Fibroblast of lung (primary cell): ENCODE results near the gene GAPVD1. TPM values are rescaled to one million over a fixed set of nuclear protein-coding genes. Genes with fewer than 3 reads are reported as not detected.

Experiments
- DNase-seq, 2 donors: peaks; one replicate each; pipeline versions ENCODE4 v3.0.0 to v3.0.0-alpha.2; 2010; ENCODE audit warnings: low read depth in 2 of 2
- H2AFZ ChIP-seq: 2 replicates; pipeline ENCODE4 v1.5.1; 2012; ENCODE audit warnings: low read length, control low read depth, inconsistent platforms
- H3K27ac ChIP-seq: 2 replicates; pipeline ENCODE4 v1.5.1; 2011; ENCODE audit warnings: low read length, control low read depth; ENCODE audit not compliant: insufficient read depth
- H3K27me3 ChIP-seq: 2 replicates; pipeline ENCODE4 v1.5.1; 2011; ENCODE audit warnings: mild to moderate bottlenecking, low read length; ENCODE audit not compliant: control insufficient read depth, insufficient read depth
- H3K36me3 ChIP-seq: 2 replicates; pipeline ENCODE4 v1.5.1; 2011; ENCODE audit warnings: low read length; ENCODE audit not compliant: control insufficient read depth, insufficient read depth
- H3K4me1 ChIP-seq: 2 replicates; pipeline ENCODE4 v1.5.1; 2011; ENCODE audit warnings: low read length; ENCODE audit not compliant: control insufficient read depth, insufficient read depth; ENCODE audit errors: extremely low read depth
- H3K4me2 ChIP-seq: 2 replicates; pipeline ENCODE4 v1.5.1; 2011; ENCODE audit warnings: low read length, control low read depth; ENCODE audit not compliant: insufficient read depth; ENCODE audit errors: extremely low read depth
- H3K4me3 ChIP-seq, 4 experiments: fragments of 200-600 bp in 1 of 4; sonication (generic) in 1 of 4; replicated peaks in 1 of 4; 2 replicates each; pipeline ENCODE4 v1.5.1; 2011 to 2016; ENCODE audit warnings: low read length in 4 of 4, low read depth in 3 of 4, mild to moderate bottlenecking in 3 of 4, control low read depth in 2 of 4, inconsistent platforms in 1 of 4, mixed read lengths in 1 of 4; ENCODE audit not compliant: insufficient read depth in 1 of 4; ENCODE audit errors: control extremely low read depth in 1 of 4
- H3K79me2 ChIP-seq: 2 replicates; pipeline ENCODE4 v1.5.1; 2012; ENCODE audit warnings: mild to moderate bottlenecking, low read length, inconsistent platforms; ENCODE audit not compliant: control insufficient read depth, insufficient read depth
- H3K9ac ChIP-seq: 2 replicates; pipeline ENCODE4 v1.5.1; 2011; ENCODE audit warnings: mild to moderate bottlenecking, low read length, control low read depth; ENCODE audit not compliant: insufficient read depth
- H3K9me3 ChIP-seq: 2 replicates; pipeline ENCODE4 v1.5.1; 2012; ENCODE audit warnings: low read depth, low read length; ENCODE audit not compliant: control insufficient read depth, insufficient read depth
- H4K20me1 ChIP-seq: 2 replicates; pipeline ENCODE4 v1.5.1; 2011; ENCODE audit warnings: low read length; ENCODE audit not compliant: control insufficient read depth, insufficient read depth; ENCODE audit errors: extremely low read depth
- EZH2 ChIP-seq: IDR thresholded peaks from 2 replicates; pipeline ENCODE4 v1.5.1; 2012; ENCODE audit warnings: low read length, control low read depth, mild to moderate bottlenecking; ENCODE audit errors: missing control alignments
- polyA plus RNA-seq, 2 donors: library from polyadenylated mRNA; depleted of rRNA in 1 of 2; stranded (reverse) in 1 of 2; unstranded in 1 of 2; fragments of >200 nt; gene quantifications; 2 replicates each; pipeline ENCODE4 v1.2.1, GENCODE V29; 2011 to 2012; ENCODE audit warnings: missing spikeins in 1 of 2
- total RNA-seq: library from RNA; depleted of rRNA; stranded (reverse); fragments of >200 nt; gene quantifications from 2 replicates; pipeline ENCODE4 v1.2.1, GENCODE V29; 2014
- TF ChIP-seq, protein P1 (sequence below), 2 donors: IDR thresholded peaks in 1 of 2; conservative IDR thresholded peaks in 1 of 2; 1 replicate in 1 of 2; 2 replicates in 1 of 2; pipeline ENCODE4 v1.5.1; 2011 to 2012; ENCODE audit warnings: low read length in 2 of 2, control low read depth in 1 of 2, inconsistent platforms in 1 of 2, low read depth in 1 of 2, mild to moderate bottlenecking in 1 of 2

The GAPVD1 gene
- total and polyA plus RNA-seq, 2 donors (not counting 1 experiment from before 2014, with no cell fraction given) = 23.0 to 72.3 TPM

DNA sequence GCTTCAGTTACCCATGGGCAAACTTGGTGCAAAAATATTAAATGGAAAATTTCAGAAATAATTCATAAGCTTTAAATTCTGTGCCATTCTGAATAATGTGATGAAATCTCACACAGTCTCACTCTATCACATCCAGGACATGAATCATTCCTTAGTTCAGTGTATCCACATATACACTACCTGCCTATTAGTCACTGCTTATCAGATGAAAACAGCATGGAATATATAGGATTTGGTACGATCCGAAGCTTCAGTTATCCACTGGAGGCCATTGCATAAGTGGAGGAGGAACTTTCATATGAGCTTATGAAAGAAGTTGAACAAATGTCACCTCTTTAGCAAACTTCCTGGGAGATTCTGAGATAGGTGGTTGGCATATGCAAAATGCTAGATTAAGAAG is 64.2 kb downstream of the GAPVD1 start:
- H2AFZ ChIP-seq = no peak overlapping the region
- peaks cover 9% of the 10 kb centered on the region for H3K4me1 ChIP-seq
- no peaks in the 10 kb centered on the region for H3K79me2 ChIP-seq
- peaks cover 2% of the 10 kb centered on the region for H3K36me3 ChIP-seq
- H3K4me3 ChIP-seq = no peak overlapping the region
- TF ChIP-seq EZH2 = no peak
- TF ChIP-seq, protein P1, sequence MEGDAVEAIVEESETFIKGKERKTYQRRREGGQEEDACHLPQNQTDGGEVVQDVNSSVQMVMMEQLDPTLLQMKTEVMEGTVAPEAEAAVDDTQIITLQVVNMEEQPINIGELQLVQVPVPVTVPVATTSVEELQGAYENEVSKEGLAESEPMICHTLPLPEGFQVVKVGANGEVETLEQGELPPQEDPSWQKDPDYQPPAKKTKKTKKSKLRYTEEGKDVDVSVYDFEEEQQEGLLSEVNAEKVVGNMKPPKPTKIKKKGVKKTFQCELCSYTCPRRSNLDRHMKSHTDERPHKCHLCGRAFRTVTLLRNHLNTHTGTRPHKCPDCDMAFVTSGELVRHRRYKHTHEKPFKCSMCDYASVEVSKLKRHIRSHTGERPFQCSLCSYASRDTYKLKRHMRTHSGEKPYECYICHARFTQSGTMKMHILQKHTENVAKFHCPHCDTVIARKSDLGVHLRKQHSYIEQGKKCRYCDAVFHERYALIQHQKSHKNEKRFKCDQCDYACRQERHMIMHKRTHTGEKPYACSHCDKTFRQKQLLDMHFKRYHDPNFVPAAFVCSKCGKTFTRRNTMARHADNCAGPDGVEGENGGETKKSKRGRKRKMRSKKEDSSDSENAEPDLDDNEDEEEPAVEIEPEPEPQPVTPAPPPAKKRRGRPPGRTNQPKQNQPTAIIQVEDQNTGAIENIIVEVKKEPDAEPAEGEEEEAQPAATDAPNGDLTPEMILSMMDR (conservative IDR thresholded peaks at IDR 0.05 in 1 of 2, IDR thresholded peaks at IDR 0.05 in 1 of 2; ENCODE audit: low read depth in 1 of 2, low read length in 2 of 2) = no peak
- H3K9me3 ChIP-seq = no peaks in the 10 kb centered on the region
- no peaks in the 10 kb centered on the region for H4K20me1 ChIP-seq
- H3K27ac ChIP-seq = no peak overlapping the region
- no peaks in the 10 kb centered on the region for H3K27me3 ChIP-seq
- no peak for DNase-seq
- no peak overlapping the region for H3K4me2 ChIP-seq
- no peak overlapping the region for H3K9ac ChIP-seq

DNA sequence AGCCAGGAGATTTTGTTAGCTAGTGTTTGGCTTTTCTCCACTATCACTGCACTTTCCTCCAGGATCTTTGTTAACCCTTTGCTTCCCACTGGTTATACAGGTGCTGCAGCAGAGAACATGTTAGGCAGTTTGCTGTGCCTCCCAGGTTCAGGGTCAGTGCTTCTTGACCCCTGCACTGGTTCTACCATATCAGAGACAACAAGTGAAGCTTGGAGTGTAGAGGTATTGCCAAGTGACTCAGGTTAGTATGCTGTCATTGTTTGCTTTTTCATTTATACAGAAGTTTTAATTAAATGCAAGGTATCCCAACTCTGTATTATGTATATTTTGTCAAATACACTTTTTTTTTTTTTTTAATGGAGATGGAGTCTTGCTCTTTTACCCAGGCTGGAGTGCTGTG is 68.4 kb downstream of the GAPVD1 start:
- Histone ChIP-seq H3K27ac (no peak overlapping the region), H3K36me3 (peaks cover 10% of the 10 kb centered on the region), H3K4me1 (peaks cover 9% of the 10 kb centered on the region), H2AFZ (no peak overlapping the region), H3K79me2 (no peaks in the 10 kb centered on the region), H3K4me3 (no peak overlapping the region), H3K4me2 (no peak overlapping the region), H4K20me1 (no peaks in the 10 kb centered on the region), H3K9ac (no peak overlapping the region), H3K9me3 (no peaks in the 10 kb centered on the region), H3K27me3 (no peaks in the 10 kb centered on the region)
- TF ChIP-seq, protein P1 (conservative IDR thresholded peaks at IDR 0.05 in 1 of 2, IDR thresholded peaks at IDR 0.05 in 1 of 2; ENCODE audit: low read depth in 1 of 2, low read length in 2 of 2) = no peak
- no peak for TF ChIP-seq EZH2
- DNase-seq = no peak

DNA sequence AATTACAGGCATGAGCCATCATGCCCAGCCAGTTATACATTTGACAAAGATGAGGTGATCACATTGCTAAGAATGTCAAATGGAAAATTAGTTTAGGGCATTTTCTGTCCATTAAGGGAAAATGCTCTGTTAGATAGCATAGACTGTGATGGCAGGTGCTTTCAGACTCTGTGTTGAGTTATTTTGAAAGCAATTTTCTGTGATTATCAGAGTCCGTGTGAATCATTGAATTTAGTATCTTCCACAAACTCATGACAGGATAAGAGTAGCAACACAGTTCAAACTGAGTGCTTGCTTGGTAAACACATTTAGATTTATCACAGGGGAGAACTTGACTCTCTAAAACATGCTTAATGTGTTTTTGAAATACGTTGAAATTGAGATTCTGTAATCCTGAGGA is 69.0 kb downstream of the GAPVD1 start:
- H3K4me1 ChIP-seq = peaks cover 9% of the 10 kb centered on the region
- H3K79me2 ChIP-seq = no peaks in the 10 kb centered on the region
- DNase-seq = no peak
- H3K36me3 ChIP-seq = peaks cover 10% of the 10 kb centered on the region
- H4K20me1 ChIP-seq = no peaks in the 10 kb centered on the region
- H2AFZ ChIP-seq = no peak overlapping the region
- H3K27ac ChIP-seq = no peak overlapping the region
- no peak overlapping the region for H3K9ac ChIP-seq
- H3K9me3 ChIP-seq = no peaks in the 10 kb centered on the region
- no peaks in the 10 kb centered on the region for H3K27me3 ChIP-seq
- no peak overlapping the region for H3K4me3 ChIP-seq
- TF ChIP-seq, protein P1 (conservative IDR thresholded peaks at IDR 0.05 in 1 of 2, IDR thresholded peaks at IDR 0.05 in 1 of 2; ENCODE audit: low read depth in 1 of 2, low read length in 2 of 2) = no peak
- TF ChIP-seq EZH2 = no peak
- no peak overlapping the region for H3K4me2 ChIP-seq
